ENCODE results near the gene RHOT2. TPM values are rescaled to one million over a fixed set of nuclear protein-coding genes. Genes with fewer than 3 reads are reported as not detected.
A peak's percentile ranks its signal among the peaks of the same experiment; 100 is the strongest.

RHOT2 gene
- total and polyA plus RNA-seq, 9 of the 15 experiments (the other 6 are each of a cell fraction or from before 2014, with no cell fraction given), result 5.0 to 373 (median 112) TPM

GRCh38 chr16:714558-715476 lies 46.9 kb downstream of the RHOT2 start, which contains the start of gene METRN (continued):
- no peak for TF ChIP-seq ZSCAN29 (IDR thresholded peaks at IDR 0.05)
- TF ChIP-seq MGA (IDR thresholded peaks at IDR 0.05), result 0 out of 2 replicates have a peak, but pooled peaks have one; percentile 20
- TF ChIP-seq MAFF (IDR thresholded peaks at IDR 0.05; ENCODE audit: low read length), result no peak
- TF ChIP-seq MAZ (CRISPR knock-in tag; conservative IDR thresholded peaks at IDR 0.05 in 1 of 2, IDR thresholded peaks at IDR 0.05 in 1 of 2), result peak; percentile 11 to 13; a peak in 2 of 4 replicates
- no peak for TF ChIP-seq ZNF668 (CRISPR knock-in tag; IDR thresholded peaks at IDR 0.05)
- no peak for TF ChIP-seq FOXM1 (IDR thresholded peaks at IDR 0.05; ENCODE audit: low read depth)
- no peak for TF ChIP-seq FOXM1 (CRISPR knock-in tag; IDR thresholded peaks at IDR 0.05; ENCODE audit: low read depth)
- peak; percentile 52 for TF ChIP-seq RBBP5 (IDR thresholded peaks at IDR 0.05; ENCODE audit: borderline replicate concordance, insufficient read depth, low read length, poor library complexity, severe bottlenecking)
- peak; percentile 41 for TF ChIP-seq SP2 (IDR thresholded peaks at IDR 0.05; ENCODE audit: extremely low read depth, low read depth, low read length, poor library complexity, severe bottlenecking)
- no peak for TF ChIP-seq NEUROD1 (IDR thresholded peaks at IDR 0.05; ENCODE audit: borderline replicate concordance, low read depth, low read length, partially characterized antibody)
- no peak for TF ChIP-seq ZBED1 (IDR thresholded peaks at IDR 0.05)
- peak; percentile 71 for TF ChIP-seq POLR2G (IDR thresholded peaks at IDR 0.05; ENCODE audit: low read depth, low read length)
- no peak for TF ChIP-seq PPARD (CRISPR knock-in tag; IDR thresholded peaks at IDR 0.05)
- TF ChIP-seq SP1 (CRISPR knock-in tag; IDR thresholded peaks at IDR 0.05), result peak; percentile 54; the same call in 1 of the 2 replicates
- TF ChIP-seq TCF3 (CRISPR knock-in tag; IDR thresholded peaks at IDR 0.05), result no peak
- TF ChIP-seq ZNF232 (CRISPR knock-in tag; IDR thresholded peaks at IDR 0.05), result no peak

Data from K562 (cell line).